Neuronal stem cell (in vitro differentiated cells): Measurements from ENCODE around the gene IL9R.
"Not testable (repeated sequence)": the region's sequence is repeated elsewhere in the genome, so short reads cannot be mapped to it uniquely, and the experiment has no call there.

Experiments
- DNase-seq: peaks from one replicate; pipeline ENCODE4 v3.0.0-alpha.2; 2013; ENCODE audit warnings: low spot score
- H2AFZ ChIP-seq: one replicate; pipeline ENCODE4 v1.6.1; 2013; ENCODE audit warnings: mild to moderate bottlenecking, low read length, inconsistent platforms
- H2AK5ac ChIP-seq: 2 replicates; pipeline ENCODE4 v1.6.1; 2013; ENCODE audit warnings: low read depth, mild to moderate bottlenecking, inconsistent platforms, low read length, moderate library complexity, mixed read lengths
- H2BK120ac ChIP-seq: 2 replicates; pipeline ENCODE4 v1.6.1; 2013; ENCODE audit warnings: low read depth, mild to moderate bottlenecking, inconsistent platforms, low read length, moderate library complexity, mixed read lengths
- H2BK12ac ChIP-seq: one replicate; pipeline ENCODE4 v1.6.1; 2013; ENCODE audit warnings: low read length, inconsistent platforms
- H2BK15ac ChIP-seq: 2 replicates; pipeline ENCODE4 v1.6.1; 2013; ENCODE audit warnings: mild to moderate bottlenecking, low read length, inconsistent platforms, mixed read lengths
- H2BK5ac ChIP-seq: one replicate; pipeline ENCODE4 v1.6.1; 2013; ENCODE audit warnings: inconsistent platforms, mild to moderate bottlenecking, low read length, moderate library complexity
- H3K14ac ChIP-seq: one replicate; pipeline ENCODE4 v1.6.1; 2013; ENCODE audit warnings: low read length, inconsistent platforms
- H3K18ac ChIP-seq: 2 replicates; pipeline ENCODE4 v1.6.1; 2013; ENCODE audit warnings: low read length, inconsistent platforms
- H3K23ac ChIP-seq: 2 replicates; pipeline ENCODE4 v1.6.1; 2013; ENCODE audit warnings: low read depth, mild to moderate bottlenecking, mixed read lengths, low read length, inconsistent platforms; ENCODE audit not compliant: poor library complexity
- H3K27ac ChIP-seq: replicated peaks from 3 replicates; pipeline ENCODE4 v1.5.1; 2013; ENCODE audit warnings: low read length, inconsistent platforms
- H3K27me3 ChIP-seq, 3 experiments: 2 replicates each; pipeline ENCODE4 v1.6.1; 2013; ENCODE audit warnings: low read length in 3 of 3, mild to moderate bottlenecking in 2 of 3, inconsistent platforms in 1 of 3, low read depth in 1 of 3, mixed read lengths in 1 of 3, moderate library complexity in 1 of 3; ENCODE audit not compliant: control insufficient read depth in 3 of 3, insufficient read depth in 3 of 3
- H3K36me3 ChIP-seq, 2 donors: replicated peaks in 1 of 2; 2 replicates each; pipeline ENCODE4 v1.6.1; 2013; ENCODE audit warnings: low read length in 2 of 2; ENCODE audit not compliant: control insufficient read depth in 2 of 2, insufficient read depth in 2 of 2
- H3K4ac ChIP-seq: 2 replicates; pipeline ENCODE4 v1.6.1; 2013; ENCODE audit warnings: inconsistent platforms, mild to moderate bottlenecking, low read length, moderate library complexity
- H3K4me1 ChIP-seq, 2 donors: 1 replicate in 1 of 2; 2 replicates in 1 of 2; pipeline ENCODE4 v1.6.1; 2013; ENCODE audit warnings: low read length in 2 of 2, low read depth in 1 of 2; ENCODE audit not compliant: control insufficient read depth in 2 of 2, insufficient read depth in 1 of 2
- H3K4me2 ChIP-seq: one replicate; pipeline ENCODE4 v1.6.1; 2013; ENCODE audit warnings: mild to moderate bottlenecking, low read length, inconsistent platforms; ENCODE audit not compliant: insufficient read depth, poor library complexity, severe bottlenecking
- H3K4me3 ChIP-seq, 2 donors: 2 replicates each; pipeline ENCODE4 v1.5.1; 2013; ENCODE audit warnings: low read length in 2 of 2, mild to moderate bottlenecking in 2 of 2, inconsistent platforms in 1 of 2, moderate library complexity in 1 of 2
- H3K79me1 ChIP-seq: one replicate; pipeline ENCODE4 v1.6.1; 2013; ENCODE audit warnings: low read depth, mild to moderate bottlenecking, inconsistent platforms, low read length, moderate library complexity
- H3K9ac ChIP-seq: one replicate; pipeline ENCODE4 v1.6.1; 2013; ENCODE audit warnings: mild to moderate bottlenecking, low read depth, low read length, inconsistent platforms; ENCODE audit not compliant: poor library complexity
- H3K9me3 ChIP-seq, 2 donors: replicated peaks in 1 of 2; 2 replicates each; pipeline versions ENCODE3 to v1.6.1; 2013; ENCODE audit warnings: low read length in 2 of 2, mild to moderate bottlenecking in 2 of 2, inconsistent platforms in 1 of 2, low read depth in 1 of 2, mixed read lengths in 1 of 2, moderate library complexity in 1 of 2; ENCODE audit not compliant: control insufficient read depth in 2 of 2, insufficient read depth in 1 of 2
- H4K8ac ChIP-seq: one replicate; pipeline ENCODE4 v1.6.1; 2013; ENCODE audit warnings: low read depth, mild to moderate bottlenecking, inconsistent platforms, low read length, moderate library complexity
- H4K91ac ChIP-seq: one replicate; pipeline ENCODE4 v1.6.1; 2013; ENCODE audit warnings: low read length, low read depth, mild to moderate bottlenecking, inconsistent platforms; ENCODE audit not compliant: poor library complexity
- WGBS, 2 donors: extraction: QIAGEN DNeasy Blood & Tissue Kit; methylation state at CpG; one replicate each; pipeline ENCODE4 v1.1.7; 2013; ENCODE audit warnings: missing lambda C conversion rate in 2 of 2, mixed read lengths in 1 of 2; ENCODE audit not compliant: insufficient read length in 2 of 2, insufficient replicate concordance in 1 of 2; ENCODE audit errors: extremely low coverage in 2 of 2; 5-methylcytosine and 5-hydroxymethylcytosine counted together

Gene IL9R

DNA sequence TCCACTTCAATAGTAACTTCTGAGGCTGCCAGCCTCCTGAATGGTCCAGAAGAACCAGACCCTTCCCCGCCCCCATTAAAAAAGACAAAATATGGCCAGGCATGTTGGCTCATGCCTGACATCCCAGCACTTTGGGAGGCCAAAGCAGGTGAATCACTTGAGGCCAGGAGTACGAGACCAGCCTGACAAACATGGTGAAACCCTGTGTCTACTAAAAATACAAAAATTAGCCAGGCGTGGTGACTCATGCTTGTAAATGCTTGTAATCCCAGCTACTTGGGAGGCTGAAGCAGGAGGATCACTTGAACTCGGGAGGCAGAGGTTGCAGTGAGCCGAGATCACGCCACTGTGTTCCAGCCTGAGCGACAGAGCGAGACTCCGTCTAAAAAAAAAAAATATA, 2.3 kb downstream of the IL9R start:
- not testable (repeated sequence) for H3K14ac ChIP-seq, H3K27me3 ChIP-seq, H2BK12ac ChIP-seq, H2BK120ac ChIP-seq, H3K4me2 ChIP-seq, DNase-seq, H3K36me3 ChIP-seq, H2BK5ac ChIP-seq, H2AFZ ChIP-seq, H4K8ac ChIP-seq, H2BK15ac ChIP-seq, H3K4ac ChIP-seq, H3K27ac ChIP-seq, H3K9ac ChIP-seq, H3K4me1 ChIP-seq, H3K4me3 ChIP-seq, H3K79me1 ChIP-seq, H2AK5ac ChIP-seq, H3K18ac ChIP-seq, H4K91ac ChIP-seq, H3K23ac ChIP-seq
- no CpG with 5 or more reads among the region's 9 CpGs for WGBS, 2 donors
- H3K9me3 ChIP-seq, result peaks cover 0 to 47% of the 10 kb centered on the region in 2 donors

- no CpG with 5 or more reads among the region's 5 CpGs for WGBS, 2 donors
- peak overlapping the region; percentile 43 for H4K8ac ChIP-seq
- no peak overlapping the region for H2BK15ac ChIP-seq
- no peak overlapping the region for H4K91ac ChIP-seq
- no peak overlapping the region for H3K14ac ChIP-seq
- no peaks in the 10 kb centered on the region for H3K79me1 ChIP-seq
- H3K36me3 ChIP-seq, result no peaks in the 10 kb centered on the region
- H3K4me2 ChIP-seq, result no peak overlapping the region
- no peak for DNase-seq
- no peak overlapping the region for H3K18ac ChIP-seq
- H2AFZ ChIP-seq, result no peak overlapping the region
- no peak overlapping the region for H3K9ac ChIP-seq
- peaks cover 0 to 52% of the 10 kb centered on the region in 2 donors for H3K9me3 ChIP-seq
- H2BK120ac ChIP-seq, result no peak overlapping the region
- no peak overlapping the region for H2BK12ac ChIP-seq
- no peaks in the 10 kb centered on the region for H3K4me1 ChIP-seq
- no peak overlapping the region for H3K4ac ChIP-seq
- H3K27me3 ChIP-seq, result no peaks in the 10 kb centered on the region
- peak overlapping the region in 1 of 2 donors; percentile 16 for H3K4me3 ChIP-seq
- H2BK5ac ChIP-seq, result no peak overlapping the region
- no peak overlapping the region for H3K27ac ChIP-seq
- no peak overlapping the region for H3K23ac ChIP-seq
- H2AK5ac ChIP-seq, result no peak overlapping the region
Measured at GRCh38 chrX:156000361-156000926, 2.9 kb downstream of the IL9R start.

DNA sequence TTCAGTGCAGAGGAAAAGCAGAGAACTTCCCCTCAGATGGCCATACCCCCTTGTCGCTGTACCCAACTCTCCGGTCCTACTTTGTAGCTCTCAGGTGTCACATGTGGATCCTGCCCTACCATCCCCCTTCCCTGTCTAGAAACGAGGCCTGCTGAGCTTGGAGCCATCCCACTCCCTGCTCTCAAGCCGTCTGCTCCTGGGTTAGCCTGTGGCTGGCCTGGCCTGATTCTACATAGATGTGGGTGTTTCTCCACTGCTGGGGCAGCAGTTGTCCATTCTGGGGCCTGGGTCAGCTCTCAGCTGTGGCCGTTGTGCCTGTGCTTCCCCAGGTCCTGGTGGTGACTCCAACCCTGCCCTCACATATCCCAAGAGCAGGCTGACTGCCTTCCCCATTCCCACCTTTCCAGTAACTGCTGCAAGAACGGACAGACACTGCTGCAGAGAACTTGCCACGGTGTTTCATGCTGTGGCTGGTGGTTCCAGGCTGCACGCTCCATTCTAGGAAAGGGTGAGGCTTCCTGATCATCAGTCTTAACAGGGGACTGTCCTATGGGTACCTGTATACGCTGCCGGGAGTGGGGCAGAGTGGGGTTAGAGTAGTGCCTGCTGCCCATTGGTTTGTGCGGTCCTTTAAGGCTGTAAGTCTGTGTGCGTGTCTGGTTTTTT, 3.6 kb downstream of the IL9R start:
- Histone ChIP-seq H3K4me2 (no peak overlapping the region), H3K36me3 (no peaks in the 10 kb centered on the region), H3K14ac (no peak overlapping the region), H3K4me3 (no peak overlapping the region), H3K9me3 (peaks cover 0 to 51% of the 10 kb centered on the region in 2 donors), H2AK5ac (no peak overlapping the region), H2BK15ac (no peak overlapping the region), H3K27ac (no peak overlapping the region), H2BK120ac (no peak overlapping the region), H2AFZ (no peak overlapping the region), H2BK12ac (no peak overlapping the region), H3K23ac (no peak overlapping the region), H4K8ac (no peak overlapping the region), H3K9ac (no peak overlapping the region), H3K4me1 (no peaks in the 10 kb centered on the region), H3K18ac (no peak overlapping the region), H3K79me1 (no peaks in the 10 kb centered on the region), H3K27me3 (no peaks in the 10 kb centered on the region), H3K4ac (no peak overlapping the region), H2BK5ac (no peak overlapping the region), H4K91ac (no peak overlapping the region)
- no peak for DNase-seq
- no CpG with 5 or more reads among the region's 12 CpGs for WGBS, 2 donors

DNA sequence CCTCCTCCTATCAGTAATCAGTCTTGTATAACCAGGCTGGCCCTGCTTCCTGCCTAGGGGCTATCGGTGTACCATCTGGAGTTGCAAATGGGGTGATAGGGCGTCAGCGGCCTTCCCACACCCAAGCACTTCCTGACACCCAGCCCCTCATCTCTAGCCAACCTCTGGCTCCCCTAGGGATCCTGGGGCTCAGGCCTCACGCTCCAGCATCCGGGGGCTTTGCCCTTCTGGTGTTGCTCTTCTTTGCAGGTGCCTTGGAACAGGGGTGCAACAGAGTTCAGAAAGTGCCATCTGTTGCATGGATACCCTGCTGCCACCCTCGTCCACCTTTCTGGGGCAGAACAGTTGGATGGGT, 4.1 kb downstream of the IL9R start:
- no peak overlapping the region for H3K14ac ChIP-seq
- no peak overlapping the region for H3K23ac ChIP-seq
- no peak overlapping the region for H3K4ac ChIP-seq
- H3K4me1 ChIP-seq, result no peaks in the 10 kb centered on the region
- H3K9me3 ChIP-seq, result peaks cover 0 to 50% of the 10 kb centered on the region in 2 donors
- H2BK12ac ChIP-seq, result no peak overlapping the region
- no peak overlapping the region for H3K18ac ChIP-seq
- H4K91ac ChIP-seq, result no peak overlapping the region
- H2AFZ ChIP-seq, result no peak overlapping the region
- no peak overlapping the region for H3K27ac ChIP-seq
- H2AK5ac ChIP-seq, result no peak overlapping the region
- H3K4me3 ChIP-seq, result no peak overlapping the region
- no peaks in the 10 kb centered on the region for H3K36me3 ChIP-seq
- WGBS, 2 donors, result no CpG with 5 or more reads among the region's 6 CpGs
- H4K8ac ChIP-seq, result no peak overlapping the region
- no peak overlapping the region for H2BK120ac ChIP-seq
- H2BK5ac ChIP-seq, result no peak overlapping the region
- no peaks in the 10 kb centered on the region for H3K79me1 ChIP-seq
- H3K27me3 ChIP-seq, result no peaks in the 10 kb centered on the region
- no peak for DNase-seq
- no peak overlapping the region for H3K4me2 ChIP-seq
- H2BK15ac ChIP-seq, result no peak overlapping the region
- no peak overlapping the region for H3K9ac ChIP-seq
